Measurements from ENCODE around the gene GABBR2.
"Not testable (repeated sequence)": the region's sequence is repeated elsewhere in the genome, so short reads cannot be mapped to it uniquely, and the experiment has no call there.

The GABBR2 gene

DNA sequence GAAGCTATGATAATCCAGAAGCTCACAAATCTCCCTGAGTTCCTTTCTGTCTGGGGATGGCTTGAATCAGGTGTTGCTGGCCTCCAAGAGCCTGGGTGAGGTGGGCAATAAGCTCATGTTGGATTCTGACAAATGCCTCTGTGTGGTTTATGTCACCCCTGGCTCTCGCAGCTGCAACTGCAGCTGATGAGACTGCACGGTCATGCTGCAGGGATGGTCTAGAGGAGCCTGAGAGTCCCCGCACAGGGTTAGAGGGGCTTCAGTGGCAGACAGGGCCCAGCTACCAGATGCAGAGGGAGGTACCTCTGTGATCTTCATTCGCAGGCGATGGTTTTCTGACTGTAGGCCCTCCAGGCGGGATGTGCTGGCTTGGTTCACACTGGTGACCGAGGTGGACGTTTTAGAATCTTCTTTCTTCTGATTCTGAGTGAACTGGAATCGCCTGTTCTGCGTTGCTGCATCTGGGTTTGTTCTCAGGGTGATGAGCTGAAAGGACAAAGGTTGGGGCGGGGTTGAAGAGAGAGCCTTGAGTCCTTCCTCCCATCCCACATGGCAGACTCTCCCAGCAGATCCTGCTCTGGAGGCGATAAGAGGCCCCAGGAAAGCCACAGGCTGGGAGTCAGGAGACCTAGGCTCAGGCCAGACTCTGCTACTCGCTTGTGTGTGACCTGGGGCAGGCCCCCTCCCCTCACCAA lies 405.6 kb downstream of the GABBR2 start:
- Mint-ChIP-seq H3K36me3 (ENCODE audit: low read depth) (no peaks in the 10 kb centered on the region), H3K4me3 (no peak overlapping the region), H3K27ac (no peak overlapping the region), H3K9me3 (no peaks in the 10 kb centered on the region), H3K27me3 (ENCODE audit: low read depth) (peaks cover 3% of the 10 kb centered on the region), H3K4me1 (ENCODE audit: low read depth) (no peaks in the 10 kb centered on the region)

- Mint-ChIP-seq H3K27me3 (ENCODE audit: low read depth) (peaks cover 2% of the 10 kb centered on the region), H3K36me3 (ENCODE audit: low read depth) (no peaks in the 10 kb centered on the region), H3K9me3 (no peaks in the 10 kb centered on the region), H3K4me3 (no peak overlapping the region), H3K27ac (no peak overlapping the region), H3K4me1 (ENCODE audit: low read depth) (no peaks in the 10 kb centered on the region)
Measured at GRCh38 chr9:98302150-98302549, 406.6 kb downstream of the GABBR2 start.

- H3K27me3 Mint-ChIP-seq (ENCODE audit: low read depth) = no peaks in the 10 kb centered on the region
- H3K36me3 Mint-ChIP-seq (ENCODE audit: low read depth) = no peaks in the 10 kb centered on the region
- no peak overlapping the region for H3K4me3 Mint-ChIP-seq
- H3K4me1 Mint-ChIP-seq (ENCODE audit: low read depth) = no peaks in the 10 kb centered on the region
- H3K27ac Mint-ChIP-seq = no peak overlapping the region
- no peaks in the 10 kb centered on the region for H3K9me3 Mint-ChIP-seq
Measured at GRCh38 chr9:98300611-98301010, 408.1 kb downstream of the GABBR2 start.

DNA sequence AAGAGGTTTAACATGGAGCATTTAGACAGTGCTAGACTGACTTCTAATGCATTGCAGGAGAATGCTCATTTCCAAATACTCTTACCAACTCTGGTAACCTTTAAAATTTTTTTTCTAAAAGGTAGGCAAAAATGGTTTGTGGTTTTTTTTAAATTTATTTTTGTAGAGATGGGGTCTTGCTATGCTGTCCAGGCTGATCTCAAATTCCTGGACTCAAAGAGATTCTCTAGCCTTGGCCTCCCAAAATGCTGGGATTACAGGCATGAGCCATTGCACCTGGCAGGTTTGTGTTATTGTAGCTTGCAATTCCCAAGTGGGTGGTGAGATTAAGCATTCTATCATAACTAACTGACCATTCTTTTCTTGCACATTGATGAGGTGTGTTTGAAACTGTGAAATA lies 410.3 kb downstream of the GABBR2 start:
- H3K36me3 Mint-ChIP-seq (ENCODE audit: low read depth) = no peaks in the 10 kb centered on the region
- no peaks in the 10 kb centered on the region for H3K4me1 Mint-ChIP-seq (ENCODE audit: low read depth)
- no peaks in the 10 kb centered on the region for H3K27me3 Mint-ChIP-seq (ENCODE audit: low read depth)
- no peaks in the 10 kb centered on the region for H3K9me3 Mint-ChIP-seq
- no peak overlapping the region for H3K4me3 Mint-ChIP-seq
- no peak overlapping the region for H3K27ac Mint-ChIP-seq

GRCh38 chr9:98295824-98296223 lies 412.9 kb downstream of the GABBR2 start:
- Mint-ChIP-seq H3K4me3 (no peak overlapping the region), H3K27ac (no peak overlapping the region), H3K9me3 (no peaks in the 10 kb centered on the region), H3K27me3 (ENCODE audit: low read depth) (peaks cover 4% of the 10 kb centered on the region), H3K36me3 (ENCODE audit: low read depth) (no peaks in the 10 kb centered on the region), H3K4me1 (ENCODE audit: low read depth) (no peaks in the 10 kb centered on the region)

GRCh38 chr9:98291820-98292219 lies 416.9 kb downstream of the GABBR2 start:
- H3K27me3 Mint-ChIP-seq (ENCODE audit: low read depth) = peaks cover 4% of the 10 kb centered on the region
- H3K36me3 Mint-ChIP-seq (ENCODE audit: low read depth) = no peaks in the 10 kb centered on the region
- no peak overlapping the region for H3K4me3 Mint-ChIP-seq
- no peak overlapping the region for H3K27ac Mint-ChIP-seq
- no peaks in the 10 kb centered on the region for H3K9me3 Mint-ChIP-seq
- H3K4me1 Mint-ChIP-seq (ENCODE audit: low read depth) = no peaks in the 10 kb centered on the region

DNA sequence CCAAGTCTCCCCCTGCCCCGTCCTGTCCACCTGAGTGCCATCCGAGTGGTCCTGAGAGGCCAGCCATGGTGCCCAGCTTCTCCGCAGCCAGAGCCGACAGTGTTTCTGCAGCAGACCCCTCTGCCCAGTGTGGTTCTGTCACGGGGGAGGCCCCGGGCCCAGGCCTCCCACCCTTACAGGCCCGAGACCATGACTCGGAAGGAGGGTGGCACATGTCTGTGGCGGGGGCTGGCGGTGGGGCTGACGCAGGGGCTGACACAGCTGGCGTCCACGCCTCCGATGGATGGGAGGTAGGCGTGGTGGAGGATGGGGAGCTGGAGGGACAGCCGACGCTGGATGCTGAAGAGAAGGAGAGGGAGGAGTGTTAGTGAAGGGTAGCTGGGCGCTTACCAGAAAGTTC lies 418.3 kb downstream of the GABBR2 start:
- Mint-ChIP-seq H3K27ac (no peak overlapping the region), H3K36me3 (ENCODE audit: low read depth) (no peaks in the 10 kb centered on the region), H3K4me1 (ENCODE audit: low read depth) (no peaks in the 10 kb centered on the region), H3K9me3 (no peaks in the 10 kb centered on the region), H3K4me3 (no peak overlapping the region), H3K27me3 (ENCODE audit: low read depth) (peaks cover 4% of the 10 kb centered on the region)

DNA sequence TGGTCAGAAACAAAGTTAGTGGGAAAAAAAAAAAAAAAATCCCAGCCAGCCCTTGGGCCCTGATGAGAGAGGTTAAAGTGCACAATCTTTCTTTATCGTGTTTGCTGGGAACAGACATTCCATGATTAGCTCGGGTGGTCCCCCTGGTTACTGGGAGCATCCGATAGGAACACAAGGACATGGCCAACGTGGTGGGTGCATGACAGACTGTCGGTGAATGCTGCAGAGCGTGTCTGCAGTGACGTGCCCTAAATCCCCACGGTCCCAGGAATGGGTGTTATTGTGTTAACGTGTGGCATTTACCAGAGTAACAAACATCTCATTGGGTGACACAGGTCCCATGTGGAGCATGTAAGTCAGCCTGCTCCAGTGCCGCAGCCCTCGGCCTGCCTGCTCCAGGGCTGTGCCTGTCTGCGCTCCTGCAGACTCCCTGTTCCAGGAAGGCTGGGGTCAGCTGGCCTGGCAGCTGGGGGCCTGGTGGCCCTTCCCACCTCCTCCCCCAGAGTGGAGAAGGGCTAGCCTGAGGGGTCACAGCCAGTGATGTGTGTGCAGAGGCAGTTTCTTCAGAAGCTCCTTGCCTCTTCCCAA lies 419.0 kb downstream of the GABBR2 start:
- Mint-ChIP-seq H3K27ac (no peak overlapping the region), H3K4me1 (ENCODE audit: low read depth) (no peaks in the 10 kb centered on the region)

GRCh38 chr9:98288881-98289280 lies 419.9 kb downstream of the GABBR2 start:
- Mint-ChIP-seq H3K27ac (no peak overlapping the region), H3K9me3 (no peaks in the 10 kb centered on the region), H3K4me3 (no peak overlapping the region), H3K27me3 (ENCODE audit: low read depth) (peaks cover 4% of the 10 kb centered on the region), H3K4me1 (ENCODE audit: low read depth) (no peaks in the 10 kb centered on the region), H3K36me3 (ENCODE audit: low read depth) (no peaks in the 10 kb centered on the region)

More for the DNA sequence above, 419.0 kb downstream of the GABBR2 start:
- H3K36me3 Mint-ChIP-seq (ENCODE audit: low read depth) = no peaks in the 10 kb centered on the region
- H3K4me3 Mint-ChIP-seq = no peak overlapping the region
- H3K9me3 Mint-ChIP-seq = no peaks in the 10 kb centered on the region
- H3K27me3 Mint-ChIP-seq (ENCODE audit: low read depth) = peaks cover 4% of the 10 kb centered on the region

DNA sequence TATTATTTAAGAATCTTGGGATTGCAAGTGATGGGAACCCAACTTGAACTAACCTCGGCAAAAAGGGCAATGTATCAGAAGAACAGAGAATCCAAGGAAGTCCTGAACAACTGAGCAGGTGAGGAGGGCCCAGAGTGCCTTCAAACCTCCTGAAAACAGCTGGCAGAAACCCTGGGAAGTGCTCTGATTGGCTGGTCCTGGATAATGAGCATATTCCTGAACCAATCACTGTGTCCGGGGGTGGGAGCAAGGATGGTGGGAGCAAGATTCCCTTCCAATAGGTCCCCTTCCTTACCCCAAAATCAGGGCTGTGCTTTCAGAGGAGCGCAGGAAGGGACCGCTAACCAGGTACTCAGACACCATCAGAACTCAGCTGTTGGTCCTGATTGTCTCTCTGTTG lies 421.4 kb downstream of the GABBR2 start:
- no peak overlapping the region for H3K27ac Mint-ChIP-seq
- no peaks in the 10 kb centered on the region for H3K4me1 Mint-ChIP-seq (ENCODE audit: low read depth)
- H3K36me3 Mint-ChIP-seq (ENCODE audit: low read depth) = no peaks in the 10 kb centered on the region
- H3K9me3 Mint-ChIP-seq = no peaks in the 10 kb centered on the region
- no peaks in the 10 kb centered on the region for H3K27me3 Mint-ChIP-seq (ENCODE audit: low read depth)
- no peak overlapping the region for H3K4me3 Mint-ChIP-seq

DNA sequence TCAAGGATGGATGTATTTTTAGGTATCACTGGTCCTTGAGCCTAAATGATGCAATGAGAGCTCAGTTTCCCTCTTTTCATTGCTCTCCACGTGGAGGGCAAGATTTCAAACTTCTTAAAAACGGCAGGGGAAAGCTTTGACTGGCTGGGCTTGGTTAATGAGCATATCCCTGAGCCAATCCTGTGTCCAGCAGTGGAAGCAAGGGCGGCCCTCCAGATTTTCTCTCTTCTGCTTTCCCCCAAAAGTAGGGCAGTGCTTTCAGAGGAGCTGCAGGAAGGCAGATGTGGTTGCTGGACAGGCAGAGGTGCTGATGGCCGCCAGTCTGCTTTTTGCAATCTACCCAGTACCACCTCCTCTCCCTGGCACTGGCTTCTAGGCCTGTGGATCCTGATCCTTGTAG lies 423.3 kb downstream of the GABBR2 start:
- H3K4me3 Mint-ChIP-seq = no peak overlapping the region
- no peaks in the 10 kb centered on the region for H3K9me3 Mint-ChIP-seq
- H3K27me3 Mint-ChIP-seq (ENCODE audit: low read depth) = peaks cover 9% of the 10 kb centered on the region
- no peaks in the 10 kb centered on the region for H3K36me3 Mint-ChIP-seq (ENCODE audit: low read depth)
- H3K4me1 Mint-ChIP-seq (ENCODE audit: low read depth) = no peaks in the 10 kb centered on the region
- no peak overlapping the region for H3K27ac Mint-ChIP-seq

DNA sequence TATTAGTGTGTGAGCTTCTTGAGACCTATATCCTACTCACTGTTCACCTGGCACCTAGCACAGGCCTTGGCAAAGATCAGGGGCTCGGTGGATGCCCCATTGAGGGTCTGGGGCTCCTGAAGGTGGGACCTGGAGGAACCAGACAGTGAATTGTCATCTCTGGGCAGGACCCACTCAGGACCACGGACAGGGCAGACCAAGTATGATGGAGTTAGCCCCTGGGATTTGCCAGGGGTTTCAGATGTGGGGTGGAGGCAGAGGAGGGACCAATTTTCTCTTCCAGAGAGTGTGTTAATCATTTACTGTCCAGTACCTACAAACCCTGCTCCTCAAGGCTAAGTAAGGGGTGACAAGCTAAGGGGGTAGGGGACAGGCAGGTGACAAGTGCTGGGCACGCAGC lies 424.0 kb downstream of the GABBR2 start:
- no peak overlapping the region for H3K4me3 Mint-ChIP-seq
- H3K27me3 Mint-ChIP-seq (ENCODE audit: low read depth) = peaks cover 10% of the 10 kb centered on the region
- H3K27ac Mint-ChIP-seq = no peak overlapping the region
- H3K9me3 Mint-ChIP-seq = no peaks in the 10 kb centered on the region
- no peaks in the 10 kb centered on the region for H3K4me1 Mint-ChIP-seq (ENCODE audit: low read depth)
- no peaks in the 10 kb centered on the region for H3K36me3 Mint-ChIP-seq (ENCODE audit: low read depth)

DNA sequence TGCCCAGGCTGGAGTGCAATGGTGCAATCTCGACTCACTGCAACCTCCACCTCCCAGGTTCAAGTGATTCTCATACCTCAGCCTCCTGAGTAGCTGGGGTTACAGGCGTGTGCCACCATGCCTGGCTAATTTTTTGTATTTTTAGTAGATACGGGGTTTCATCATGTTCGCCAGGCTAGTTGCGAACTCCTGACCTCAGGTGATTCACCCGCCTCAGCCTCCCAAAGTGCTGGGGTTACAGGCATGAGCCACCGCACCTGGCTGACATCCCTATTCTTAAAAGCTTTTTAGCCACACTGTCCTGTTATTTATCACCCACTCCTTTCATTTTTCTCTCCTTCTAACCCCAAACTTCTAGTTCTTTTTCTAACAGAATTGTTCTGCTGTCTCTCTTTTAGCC lies 425.6 kb downstream of the GABBR2 start:
- H3K27ac Mint-ChIP-seq; H3K4me3 Mint-ChIP-seq; H3K9me3 Mint-ChIP-seq; H3K4me1 Mint-ChIP-seq (ENCODE audit: low read depth); H3K36me3 Mint-ChIP-seq (ENCODE audit: low read depth): not testable (repeated sequence)
- peaks cover 19% of the 10 kb centered on the region for H3K27me3 Mint-ChIP-seq (ENCODE audit: low read depth)

- Mint-ChIP-seq H3K27ac (no peak overlapping the region), H3K4me1 (ENCODE audit: low read depth) (no peaks in the 10 kb centered on the region), H3K4me3 (no peak overlapping the region), H3K9me3 (no peaks in the 10 kb centered on the region), H3K27me3 (ENCODE audit: low read depth) (peaks cover 28% of the 10 kb centered on the region), H3K36me3 (ENCODE audit: low read depth) (no peaks in the 10 kb centered on the region)
Measured at GRCh38 chr9:98281281-98281680, 427.5 kb downstream of the GABBR2 start.

DNA sequence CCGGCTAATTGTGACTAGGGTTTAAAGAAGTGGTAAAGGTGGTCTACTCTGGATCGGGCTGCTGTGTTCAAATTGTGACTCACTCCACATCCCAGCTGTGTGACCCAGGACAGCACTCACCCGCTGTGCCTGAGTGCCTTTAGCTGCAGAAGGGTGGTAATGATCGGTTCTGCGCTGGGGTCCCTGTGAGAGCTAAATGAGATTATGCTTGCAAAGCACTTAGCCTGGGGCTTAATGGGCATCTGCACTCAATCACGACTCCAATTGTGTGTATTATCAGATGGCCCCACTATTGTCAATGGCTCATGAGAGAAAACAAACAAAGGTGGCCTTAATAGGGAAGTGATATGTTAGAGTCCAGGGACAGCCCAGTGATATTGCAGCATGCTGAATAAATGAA lies 428.2 kb downstream of the GABBR2 start:
- Mint-ChIP-seq H3K9me3 (no peaks in the 10 kb centered on the region), H3K27me3 (ENCODE audit: low read depth) (peaks cover 30% of the 10 kb centered on the region), H3K4me1 (ENCODE audit: low read depth) (no peaks in the 10 kb centered on the region), H3K4me3 (no peak overlapping the region), H3K27ac (no peak overlapping the region), H3K36me3 (ENCODE audit: low read depth) (no peaks in the 10 kb centered on the region)

All from T-helper 1 cell treated with Interleukin-12 subunit alpha and Interleukin-12 subunit beta and Interleukin-4 antibody, amounts not matched to agents 30 μg/mL and 1 μg/mL, for 36 hours (primary cell).